ENCODE measurements around the gene CELA2A.
"Not testable (repeated sequence)": the region's sequence is repeated elsewhere in the genome, so short reads cannot be mapped to it uniquely, and the experiment has no call there.

- not testable (repeated sequence) for TF ChIP-seq CTCF, POLR2A (IDR thresholded peaks at IDR 0.05)
These were observed 21.8 kb upstream of the CELA2A start for GRCh38 chr1:15434739-15435138.

Measured in tibial nerve (tissue), 3 donors.